ENCODE results near the gene PIK3CA.
"Not testable (repeated sequence)": the region's sequence is repeated elsewhere in the genome, so short reads cannot be mapped to it uniquely, and the experiment has no call there.

PIK3CA gene

DNA sequence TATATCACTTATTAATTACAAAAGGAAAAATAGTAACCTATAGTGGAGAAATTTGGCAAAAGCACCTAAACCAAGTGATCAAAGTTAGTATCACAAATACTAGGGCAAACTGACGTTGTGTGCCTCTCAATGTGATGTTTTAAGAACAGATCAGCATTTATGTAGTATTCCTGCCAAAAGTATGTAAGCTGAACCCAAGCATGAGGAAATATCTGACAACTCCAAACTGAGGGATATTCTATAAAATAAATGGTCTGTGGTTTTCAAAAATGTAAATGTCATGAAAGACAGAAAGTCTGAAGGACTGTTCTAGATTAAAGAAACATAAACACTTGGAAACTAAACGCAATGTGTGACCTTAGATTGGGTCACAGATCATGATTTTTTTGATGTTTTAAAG lies 34.3 kb upstream of the PIK3CA start:
- no peak for DNase-seq (ENCODE audit: extremely low read depth, low read depth)
- TF ChIP-seq, protein P1, sequence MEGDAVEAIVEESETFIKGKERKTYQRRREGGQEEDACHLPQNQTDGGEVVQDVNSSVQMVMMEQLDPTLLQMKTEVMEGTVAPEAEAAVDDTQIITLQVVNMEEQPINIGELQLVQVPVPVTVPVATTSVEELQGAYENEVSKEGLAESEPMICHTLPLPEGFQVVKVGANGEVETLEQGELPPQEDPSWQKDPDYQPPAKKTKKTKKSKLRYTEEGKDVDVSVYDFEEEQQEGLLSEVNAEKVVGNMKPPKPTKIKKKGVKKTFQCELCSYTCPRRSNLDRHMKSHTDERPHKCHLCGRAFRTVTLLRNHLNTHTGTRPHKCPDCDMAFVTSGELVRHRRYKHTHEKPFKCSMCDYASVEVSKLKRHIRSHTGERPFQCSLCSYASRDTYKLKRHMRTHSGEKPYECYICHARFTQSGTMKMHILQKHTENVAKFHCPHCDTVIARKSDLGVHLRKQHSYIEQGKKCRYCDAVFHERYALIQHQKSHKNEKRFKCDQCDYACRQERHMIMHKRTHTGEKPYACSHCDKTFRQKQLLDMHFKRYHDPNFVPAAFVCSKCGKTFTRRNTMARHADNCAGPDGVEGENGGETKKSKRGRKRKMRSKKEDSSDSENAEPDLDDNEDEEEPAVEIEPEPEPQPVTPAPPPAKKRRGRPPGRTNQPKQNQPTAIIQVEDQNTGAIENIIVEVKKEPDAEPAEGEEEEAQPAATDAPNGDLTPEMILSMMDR (IDR thresholded peaks at IDR 0.05; ENCODE audit: low read depth, low read length, missing control alignments) = no peak
- H3K4me3 ChIP-seq (replicated peaks; ENCODE audit: low read depth, low read length) = no peak overlapping the region

DNA sequence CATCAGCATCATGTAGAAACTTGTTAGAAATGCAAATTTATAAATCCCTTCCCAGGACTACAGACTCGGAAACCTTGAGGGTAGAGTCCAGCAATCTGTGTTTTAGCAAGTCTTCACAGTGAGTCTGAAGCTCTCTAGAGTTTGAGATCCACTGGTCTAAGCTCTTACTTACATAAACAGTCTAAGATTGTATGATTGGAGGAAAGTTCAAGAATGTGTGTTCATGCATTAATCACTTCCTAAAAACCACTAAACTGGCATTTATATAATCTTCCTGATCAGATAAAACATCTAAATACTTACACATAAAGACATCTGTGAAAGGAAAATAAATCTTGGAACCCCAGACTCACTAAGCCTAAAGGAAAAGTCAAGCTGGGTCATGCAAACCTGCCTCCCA lies 32.7 kb upstream of the PIK3CA start:
- DNase-seq (ENCODE audit: extremely low read depth, low read depth); H3K4me3 ChIP-seq (replicated peaks; ENCODE audit: low read depth, low read length): not testable (repeated sequence)

DNA sequence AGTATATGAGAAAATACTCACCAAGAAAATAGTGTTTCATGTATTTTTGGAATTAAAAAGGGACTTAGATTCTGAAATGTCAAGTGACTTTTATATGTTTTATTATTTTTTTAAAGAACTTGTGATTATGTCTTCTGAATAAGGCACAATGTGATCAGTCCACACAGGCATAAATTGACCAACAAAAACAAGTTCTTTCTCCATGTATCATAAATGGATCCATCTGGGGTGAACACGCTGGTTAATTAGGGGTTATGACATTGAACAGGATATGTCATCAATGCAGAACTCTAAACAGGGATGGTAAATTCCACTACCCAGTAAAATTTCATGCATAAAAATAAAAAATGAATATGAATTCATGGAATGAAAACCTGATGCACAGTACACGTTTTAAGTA lies 31.3 kb upstream of the PIK3CA start:
- no peak for DNase-seq (ENCODE audit: extremely low read depth, low read depth)
- TF ChIP-seq, protein P1 (IDR thresholded peaks at IDR 0.05; ENCODE audit: low read depth, low read length, missing control alignments) = no peak
- no peak overlapping the region for H3K4me3 ChIP-seq (replicated peaks; ENCODE audit: low read depth, low read length)

DNA sequence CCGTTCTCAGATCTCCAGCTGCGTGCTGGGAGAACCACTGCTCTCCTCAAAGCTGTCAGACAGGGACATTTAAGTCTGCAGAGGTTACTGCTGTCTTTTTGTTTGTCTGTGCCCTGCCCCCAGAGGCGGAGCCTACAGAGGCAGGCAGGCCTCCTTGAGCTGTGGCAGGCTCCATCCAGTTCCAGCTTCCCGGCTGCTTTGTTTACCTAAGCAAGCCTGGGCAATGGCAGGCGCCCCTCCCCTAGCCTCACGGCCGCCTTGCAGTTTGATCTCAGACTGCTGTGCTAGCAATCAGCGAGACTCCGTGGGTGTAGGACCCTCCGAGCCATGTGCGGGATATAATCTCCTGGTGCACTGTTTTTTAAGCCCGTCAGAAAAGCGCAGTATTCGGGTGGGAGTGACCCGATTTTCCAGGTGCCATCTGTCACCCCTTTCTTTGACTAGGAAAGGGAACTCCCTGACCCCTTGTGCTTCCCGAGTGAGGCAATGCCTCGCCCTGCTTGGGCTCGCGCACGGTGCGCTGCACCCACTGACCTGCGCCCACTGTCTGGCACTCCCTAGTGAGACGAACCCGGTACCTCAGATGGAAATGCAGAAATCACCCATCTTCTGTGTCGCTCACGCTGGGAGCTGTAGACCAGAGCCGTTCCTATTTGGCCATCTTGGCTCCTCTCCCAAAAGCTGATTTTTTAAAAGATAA lies 15.8 kb upstream of the PIK3CA start:
- H3K4me3 ChIP-seq (replicated peaks; ENCODE audit: low read depth, low read length); DNase-seq (ENCODE audit: extremely low read depth, low read depth): not testable (repeated sequence)

DNA sequence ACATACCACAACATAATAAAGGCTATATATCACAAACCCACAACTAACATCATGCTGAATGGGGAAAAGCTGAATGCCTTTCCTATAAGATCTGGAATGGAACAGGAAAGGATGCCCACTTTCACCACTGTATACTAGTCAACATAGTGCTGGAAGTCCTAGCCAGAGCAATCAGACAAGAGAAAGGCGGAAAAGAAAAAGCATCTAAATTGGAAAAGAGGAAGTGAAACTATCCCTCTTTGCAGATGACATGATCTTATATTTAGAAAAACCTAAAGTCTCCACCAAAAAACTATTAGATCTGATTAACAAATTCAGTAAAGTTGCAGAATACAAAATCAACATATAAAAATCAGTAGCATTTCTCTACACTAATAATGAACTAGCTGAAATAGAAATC lies 14.6 kb upstream of the PIK3CA start:
- no peak overlapping the region for H3K4me3 ChIP-seq (replicated peaks; ENCODE audit: low read depth, low read length)
- no peak for DNase-seq (ENCODE audit: extremely low read depth, low read depth)
- TF ChIP-seq, protein P1 (IDR thresholded peaks at IDR 0.05; ENCODE audit: low read depth, low read length, missing control alignments) = no peak

DNA sequence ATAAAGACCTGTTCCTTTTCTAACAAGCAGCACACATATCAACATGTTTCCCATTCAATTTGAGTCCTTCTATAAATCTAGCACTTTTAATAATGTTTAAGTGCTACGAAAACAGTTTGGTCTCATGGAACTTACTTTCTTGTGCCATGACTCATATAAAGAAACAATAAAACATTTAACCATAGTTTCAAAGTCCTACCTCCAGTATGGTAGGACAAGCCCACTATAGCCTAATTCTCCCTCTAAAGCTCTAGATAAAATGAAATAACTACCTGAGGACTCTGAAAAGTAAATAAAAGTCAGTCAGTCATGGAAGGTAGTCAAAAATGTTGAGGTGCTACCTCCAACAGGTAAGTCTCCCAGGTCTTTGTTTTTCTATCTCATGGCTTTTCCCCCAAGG lies 12.0 kb upstream of the PIK3CA start:
- no peak overlapping the region for H3K4me3 ChIP-seq (replicated peaks; ENCODE audit: low read depth, low read length)
- TF ChIP-seq, protein P1 (IDR thresholded peaks at IDR 0.05; ENCODE audit: low read depth, low read length, missing control alignments) = no peak
- no peak for DNase-seq (ENCODE audit: extremely low read depth, low read depth)

DNA sequence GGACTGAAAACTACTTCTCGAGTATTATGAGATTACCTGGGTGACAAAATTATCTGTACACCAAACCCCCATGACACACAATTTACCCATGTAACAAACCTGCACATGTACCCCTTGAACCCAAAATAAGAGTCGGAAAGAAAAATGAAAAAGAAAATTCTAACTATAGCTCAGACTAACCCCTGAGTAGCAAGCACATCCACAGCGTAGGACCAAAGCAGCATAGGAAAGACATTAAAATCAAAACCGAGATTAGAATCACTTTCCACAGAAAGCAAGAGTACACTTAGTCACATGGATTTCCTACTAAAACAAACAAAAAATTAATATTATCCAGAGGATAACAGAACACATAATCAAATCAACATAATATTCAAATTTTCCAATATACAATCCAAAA lies 6.3 kb upstream of the PIK3CA start:
- no peak for DNase-seq (ENCODE audit: extremely low read depth, low read depth)
- no peak overlapping the region for H3K4me3 ChIP-seq (replicated peaks; ENCODE audit: low read depth, low read length)
- TF ChIP-seq, protein P1 (IDR thresholded peaks at IDR 0.05; ENCODE audit: low read depth, low read length, missing control alignments) = no peak

DNA sequence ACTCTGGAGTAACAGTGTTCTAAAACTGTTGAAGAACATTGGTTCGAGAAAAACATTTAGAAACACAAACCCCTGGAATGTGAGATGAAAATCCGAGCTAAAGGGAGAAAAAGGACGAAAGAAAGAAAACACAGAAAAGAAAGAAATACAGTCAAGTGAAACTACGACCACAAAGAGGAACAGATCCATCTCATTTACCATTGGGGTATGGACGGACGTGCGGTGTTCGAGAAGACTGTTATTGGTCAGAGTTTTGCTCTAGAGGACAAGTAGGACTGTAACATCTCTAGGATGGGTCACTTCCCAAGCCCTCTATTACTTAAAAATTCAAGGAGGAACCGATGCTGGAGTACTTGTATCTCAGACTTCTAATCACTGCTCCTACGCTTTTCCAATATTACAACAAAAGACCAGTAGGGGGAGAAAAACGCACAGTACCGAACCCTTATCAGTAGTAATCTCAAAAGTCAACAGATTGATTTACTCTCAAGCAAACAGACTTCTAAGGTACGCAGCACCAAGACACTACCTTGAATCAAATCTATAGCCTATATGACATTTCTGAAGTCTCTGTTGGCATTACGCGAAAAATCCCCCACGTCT lies 1.1 kb upstream of the PIK3CA start:
- peak; percentile 47 for DNase-seq (ENCODE audit: extremely low read depth, low read depth)
- H3K4me3 ChIP-seq (replicated peaks; ENCODE audit: low read depth, low read length) = peak overlapping the region; percentile 90
- TF ChIP-seq, protein P1 (IDR thresholded peaks at IDR 0.05; ENCODE audit: low read depth, low read length, missing control alignments) = peak; percentile 52

Data from HFF-Myc (cell line).